K562 (cell line): ENCODE measurements around the gene FTO.

Experiments used
- CTCF ChIP-seq, 3 experiments: IDR thresholded peaks in 2 of 3; conservative IDR thresholded peaks in 1 of 3; 2 replicates each; pipeline ENCODE4 v1.5.1; 2011 to 2012; ENCODE audit warnings: low read length in 3 of 3, mild to moderate bottlenecking in 3 of 3, control low read depth in 2 of 3, improper control_type of control experiment in 1 of 3, inconsistent platforms in 1 of 3, low read depth in 1 of 3, mixed read lengths in 1 of 3, moderate library complexity in 1 of 3; ENCODE audit not compliant: insufficient read depth in 2 of 3
- EP300 ChIP-seq: IDR thresholded peaks from 2 replicates; pipeline ENCODE4 v1.6.1; 2012; ENCODE audit warnings: low read length, improper control_type of control experiment
- GABPB1 ChIP-seq: sonication (generic); formaldehyde crosslinking; IDR thresholded peaks from 2 replicates; pipeline ENCODE4 v1.8.0; 2022; ENCODE audit warnings: mild to moderate bottlenecking, missing genetic modification reagents

- TF ChIP-seq CTCF (IDR thresholded peaks at IDR 0.05 in 2 of 3, conservative IDR thresholded peaks at IDR 0.05 in 1 of 3; ENCODE audit: insufficient read depth in 2 of 3, low read depth in 1 of 3, low read length in 3 of 3) (no peak), EP300 (no peak), GABPB1 (CRISPR knock-in tag) (no peak)
These were observed 49.0 kb upstream of the FTO start for GRCh38 chr16:53654946-53655345.
